Endothelial cell of umbilical vein (primary cell): ENCODE results near the gene STUM. TPM values are rescaled to one million over a fixed set of nuclear protein-coding genes. Genes with fewer than 3 reads are reported as not detected.

Experiments
- BruUV-seq: library from RNA; stranded (reverse); fragments of 400-500 nt; replicated peaks from 2 replicates; lab custom pipeline; 2021; lab: Mats Ljungman, UMichigan
- CTCF ChIA-PET: fragments of 300-600, 350-600 bp; sonication (Branson Sonifier 250); formaldehyde crosslinking; loops from one replicate; lab custom pipeline; 2021; ENCODE audit warnings: antibody characterized with exemption, inconsistent platforms; lab: Charles Lee
- POLR2A ChIA-PET: fragments of 300-600, 350-600 bp; sonication (Branson Sonifier 250); formaldehyde crosslinking; loops from one replicate; lab custom pipeline; 2021; ENCODE audit warnings: antibody characterized with exemption, inconsistent platforms; lab: Charles Lee
- DNase-seq: peaks from one replicate; pipeline ENCODE4 v3.0.0-alpha.2; 2011; ENCODE audit warnings: low read depth, low spot score
- FAIRE-seq: peaks from 2 replicates; lab custom pipeline; 2011; peaks lifted over from hg19 to GRCh38; lab: Jason Lieb, UNC
- H2AFZ ChIP-seq: 2 replicates; pipeline ENCODE4 v1.6.0; 2012; ENCODE audit warnings: low read depth, low read length, control low read depth, inconsistent platforms
- H3K27ac ChIP-seq: 2 replicates; pipeline ENCODE4 v1.5.1; 2011; ENCODE audit warnings: low read depth, mild to moderate bottlenecking, control low read depth, low read length, moderate library complexity; ENCODE audit not compliant: insufficient read depth
- H3K27me3 ChIP-seq, 2 experiments: 2 replicates each; pipeline versions ENCODE4 v1.6.0 to v1.6.1; 2011; ENCODE audit warnings: low read length in 2 of 2, mixed read lengths in 1 of 2; ENCODE audit not compliant: control insufficient read depth in 2 of 2, insufficient read depth in 2 of 2
- H3K36me3 ChIP-seq, 2 experiments: 2 replicates in 1 of 2; 3 replicates in 1 of 2; pipeline ENCODE4 v1.5.1; 2011; ENCODE audit warnings: low read length in 2 of 2, mild to moderate bottlenecking in 1 of 2, moderate library complexity in 1 of 2; ENCODE audit not compliant: control insufficient read depth in 2 of 2, insufficient read depth in 2 of 2; ENCODE audit errors: extremely low read depth in 1 of 2
- H3K4me1 ChIP-seq: 3 replicates; pipeline ENCODE4 v1.5.1; 2011; ENCODE audit warnings: mild to moderate bottlenecking, low read length; ENCODE audit not compliant: control insufficient read depth, insufficient read depth; ENCODE audit errors: extremely low read depth
- H3K4me2 ChIP-seq: 2 replicates; pipeline ENCODE4 v1.6.1; 2011; ENCODE audit warnings: low read length, control low read depth, mixed read lengths; ENCODE audit not compliant: insufficient read depth
- H3K4me3 ChIP-seq, 3 experiments: fragments of 200-600 bp in 1 of 3; sonication (generic), shearing (Covaris generic) in 1 of 3; replicated peaks in 1 of 3; 2 replicates each; pipeline ENCODE4 v1.5.1; 2011 to 2016; ENCODE audit warnings: control low read depth in 3 of 3, low read length in 3 of 3, mild to moderate bottlenecking in 2 of 3, inconsistent platforms in 1 of 3, low read depth in 1 of 3, moderate library complexity in 1 of 3; ENCODE audit not compliant: insufficient read depth in 1 of 3
- H3K79me2 ChIP-seq: 2 replicates; pipeline ENCODE4 v1.6.0; 2012; ENCODE audit warnings: low read length, inconsistent platforms; ENCODE audit not compliant: control insufficient read depth, insufficient read depth
- H3K9ac ChIP-seq: replicated peaks from 2 replicates; pipeline ENCODE3; 2011; ENCODE audit warnings: low read length, control low read depth; ENCODE audit not compliant: insufficient read depth; ENCODE audit errors: extremely low read depth
- H3K9me1 ChIP-seq: replicated peaks from 3 replicates; pipeline ENCODE4 v1.6.0; 2011; ENCODE audit warnings: mild to moderate bottlenecking, low read length; ENCODE audit not compliant: control insufficient read depth, insufficient read depth; ENCODE audit errors: extremely low read depth
- H3K9me3 ChIP-seq: replicated peaks from 2 replicates; pipeline ENCODE4 v1.5.1; 2012; ENCODE audit warnings: low read length, inconsistent platforms; ENCODE audit not compliant: control insufficient read depth, insufficient read depth
- H4K20me1 ChIP-seq: replicated peaks from 2 replicates; pipeline ENCODE3; 2011; ENCODE audit warnings: mild to moderate bottlenecking, low read length; ENCODE audit not compliant: control insufficient read depth, insufficient read depth; ENCODE audit errors: extremely low read depth
- CTCF ChIP-seq, 2 donors: IDR thresholded peaks; 1 replicate in 1 of 2; 2 replicates in 1 of 2; pipeline ENCODE4 v1.5.1; 2011; ENCODE audit warnings: low read length in 2 of 2, mild to moderate bottlenecking in 2 of 2, moderate library complexity in 2 of 2, control low read depth in 1 of 2, inconsistent platforms in 1 of 2, low read depth in 1 of 2; ENCODE audit not compliant: insufficient read depth in 1 of 2; ENCODE audit errors: extremely low read depth in 1 of 2
- EZH2 ChIP-seq: IDR thresholded peaks from 2 replicates; pipeline ENCODE4 v1.6.1; 2012; ENCODE audit warnings: borderline replicate concordance, low read depth, mild to moderate bottlenecking, moderate library complexity, low read length, inconsistent platforms; ENCODE audit not compliant: severe bottlenecking
- FOS ChIP-seq: IDR thresholded peaks from 2 replicates; pipeline ENCODE4 v1.6.1; 2011; ENCODE audit warnings: mild to moderate bottlenecking, low read length, moderate library complexity, borderline replicate concordance; ENCODE audit not compliant: insufficient read depth
- GATA2 ChIP-seq: IDR thresholded peaks from 2 replicates; pipeline ENCODE4 v1.7.0; 2011; ENCODE audit warnings: low read depth, mild to moderate bottlenecking, moderate library complexity, mixed read lengths, low read length; ENCODE audit not compliant: insufficient read length, insufficient read depth
- JUN ChIP-seq: IDR thresholded peaks from 2 replicates; pipeline ENCODE4 v1.6.1; 2011; ENCODE audit warnings: borderline replicate concordance, low read depth; ENCODE audit not compliant: insufficient read length, insufficient read depth
- MYC ChIP-seq: IDR thresholded peaks from one replicate; pipeline ENCODE4 v1.6.1; 2011; ENCODE audit warnings: mild to moderate bottlenecking, low read depth, low read length
- POLR2A ChIP-seq: IDR thresholded peaks from 2 replicates; pipeline ENCODE4 v1.6.1; 2012; ENCODE audit warnings: low read depth, mild to moderate bottlenecking, control low read depth, low read length
- POLR2AphosphoS5 ChIP-seq: IDR thresholded peaks from 2 replicates; pipeline ENCODE4 v1.6.1; 2012; ENCODE audit warnings: low read depth, mild to moderate bottlenecking, control low read depth, low read length, moderate library complexity; ENCODE audit not compliant: insufficient read depth
- dilution Hi-C: fragments of 300-500 bp; cut with MboI; formaldehyde crosslinking; loops from one replicate; pipeline ENCODE4 v1.15.0; 2019; ENCODE audit warnings: low sequenced_read_pairs; ENCODE audit not compliant: extremely low pct_ligation_motif_present
- intact Hi-C: fragments of 100-400 bp; cut with micrococcal nuclease; formaldehyde crosslinking; loops from one replicate; pipeline ENCODE4 v1.10.0; 2022
- polyA plus RNA-seq, 4 experiments: library from polyadenylated mRNA; depleted of rRNA in 3 of 4; stranded (reverse) in 3 of 4; unstranded in 1 of 4; fragments of >200 nt; gene quantifications; 2 replicates each; pipeline versions ENCODE4 v1.2.1 to v1.2.3, GENCODE V29; 2011 to 2012; ENCODE audit warnings: missing spikeins in 1 of 4
- total RNA-seq: library from RNA; stranded (reverse); gene quantifications from 2 replicates; pipeline ENCODE4 v1.2.3, GENCODE V29; 2021
- TF ChIP-seq, protein P1 (sequence below): IDR thresholded peaks from 2 replicates; pipeline ENCODE4 v1.6.1; 2011; ENCODE audit not compliant: insufficient read depth, insufficient read length

Gene STUM
- total and polyA plus RNA-seq, 2 donors (not counting 3 experiments of a cell fraction or from before 2014, with no cell fraction given), result not detected

DNA sequence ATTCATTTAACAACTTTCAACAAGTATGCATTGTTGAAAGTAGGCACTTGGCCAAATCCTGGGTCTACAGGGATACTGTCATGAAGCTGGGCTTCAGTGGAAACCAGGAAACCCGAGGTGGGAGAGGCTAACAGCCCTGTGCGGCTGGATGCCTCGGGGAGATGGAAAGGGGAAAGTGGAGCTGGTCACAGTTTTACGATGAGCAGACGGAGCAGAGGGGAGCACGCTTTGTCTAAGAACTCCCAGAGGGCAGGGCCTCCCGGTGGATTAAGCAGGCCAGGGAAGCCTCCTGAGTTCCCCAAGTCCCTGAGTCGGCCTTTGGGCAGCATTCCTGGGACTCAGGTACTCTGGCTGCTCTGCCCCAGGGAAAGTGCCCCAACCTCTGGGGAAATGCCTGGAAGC is 23.8 kb downstream of the STUM start:
- Histone ChIP-seq H3K9me3 (no peaks in the 10 kb centered on the region), H4K20me1 (no peaks in the 10 kb centered on the region), H3K4me3 (no peak overlapping the region), H3K9ac (no peak overlapping the region), H3K4me2 (no peak overlapping the region), H3K9me1 (no peaks in the 10 kb centered on the region), H3K27me3 (peaks cover 0 to 3% of the 10 kb centered on the region in 2 experiments), H3K79me2 (no peaks in the 10 kb centered on the region), H3K36me3 (no peaks in the 10 kb centered on the region), H3K27ac (no peak overlapping the region), H3K4me1 (no peaks in the 10 kb centered on the region), H2AFZ (no peak overlapping the region)
- intact Hi-C loops, result no loop called here
- no peak for DNase-seq
- FAIRE-seq, result no peak
- dilution Hi-C loops, result no loop called here
- POLR2A ChIA-PET, result no interaction called here
- CTCF ChIA-PET, result no interaction called here
- no TSS peak for BruUV-seq
- TF ChIP-seq JUN, result no peak

- Histone ChIP-seq H2AFZ (no peak overlapping the region), H3K9me1 (no peaks in the 10 kb centered on the region), H3K27ac (no peak overlapping the region), H3K27me3 (peaks cover 0 to 3% of the 10 kb centered on the region in 2 experiments), H3K36me3 (no peaks in the 10 kb centered on the region), H3K4me3 (no peak overlapping the region), H3K9me3 (no peaks in the 10 kb centered on the region), H3K79me2 (no peaks in the 10 kb centered on the region), H3K4me2 (no peak overlapping the region), H3K9ac (no peak overlapping the region), H3K4me1 (no peaks in the 10 kb centered on the region), H4K20me1 (no peaks in the 10 kb centered on the region)
- no TSS peak for BruUV-seq
- DNase-seq, result no peak
- intact Hi-C loops (no loop called here), dilution Hi-C loops (no loop called here)
- CTCF ChIA-PET, result no interaction called here
- TF ChIP-seq CTCF (IDR thresholded peaks at IDR 0.05; ENCODE audit: extremely low read depth in 1 of 2, insufficient read depth in 1 of 2, low read depth in 1 of 2, low read length in 2 of 2), result no peak
- no peak for TF ChIP-seq POLR2AphosphoS5
- TF ChIP-seq MYC, result no peak
- TF ChIP-seq JUN, result no peak
- TF ChIP-seq, protein P1, sequence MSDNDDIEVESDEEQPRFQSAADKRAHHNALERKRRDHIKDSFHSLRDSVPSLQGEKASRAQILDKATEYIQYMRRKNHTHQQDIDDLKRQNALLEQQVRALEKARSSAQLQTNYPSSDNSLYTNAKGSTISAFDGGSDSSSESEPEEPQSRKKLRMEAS, result no peak
- no peak for TF ChIP-seq GATA2
- TF ChIP-seq POLR2A, result no peak
- no peak for TF ChIP-seq FOS
- TF ChIP-seq EZH2, result no peak
- FAIRE-seq, result no peak
- POLR2A ChIA-PET, result no interaction called here
Measured at GRCh38 chr1:226574044-226574443, 25.5 kb downstream of the STUM start.
